Pancreas (tissue), 10 donors: ENCODE results near the gene MAP3K20. TPM values are rescaled to one million over a fixed set of nuclear protein-coding genes. Genes with fewer than 3 reads are reported as not detected.

Experiments
- ATAC-seq, 4 donors: fragments of 200-7000 bp; cut with Tn5 transposase; one replicate each; pipeline versions ENCODE4 v1.8.0 to v1.9.1; 2020; ENCODE audit warnings: mild to moderate bottlenecking in 4 of 4, moderate library complexity in 4 of 4
- DNase-seq, 6 donors: peaks; one replicate each; pipeline ENCODE4 v3.0.0-alpha.2; 2020
- FAIRE-seq: peaks from 2 replicates; lab custom pipeline; 2012; peaks lifted over from hg19 to GRCh38; lab: Jason Lieb, UNC
- H3K27ac ChIP-seq, 4 donors: fragments of 200-600 bp; sonication (generic); 1 replicate in 3 of 4; 2 replicates in 1 of 4; pipeline versions ENCODE4 v1.5.0 to v1.8.0; 2020
- H3K27me3 ChIP-seq, 4 donors: fragments of 200-600 bp; one replicate each; pipeline ENCODE4 v1.8.0; 2021
- H3K36me3 ChIP-seq, 3 donors: fragments of 200-600 bp; sonication (generic) in 1 of 3; one replicate each; pipeline versions ENCODE4 v1.5.0 to v1.8.0; 2020 to 2021
- H3K4me1 ChIP-seq, 3 donors: fragments of 200-600 bp; one replicate each; pipeline ENCODE4 v1.8.0; 2021
- H3K4me3 ChIP-seq, 4 donors: fragments of 200-600 bp; sonication (generic) in 2 of 4; one replicate each; pipeline versions ENCODE4 v1.5.0 to v1.8.0; 2020 to 2021
- H3K9me3 ChIP-seq, 4 donors: fragments of 200-600 bp; one replicate each; pipeline ENCODE4 v1.8.0; 2021
- CTCF ChIP-seq, 4 donors: fragments of 200-600 bp; sonication (generic) in 3 of 4; IDR thresholded peaks; one replicate each; pipeline versions ENCODE4 v1.5.0 to v1.8.0; 2021; ENCODE audit warnings: antibody characterized with exemption in 4 of 4
- WGBS, 2 donors: extraction: QIAGEN DNeasy Blood & Tissue Kit; methylation state at CpG; one replicate each; pipeline ENCODE4 v1.1.7; 2013; 5-methylcytosine and 5-hydroxymethylcytosine counted together
- intact Hi-C, 3 donors: fragments of 100-400 bp; cut with DNase I; formaldehyde crosslinking; loops; one replicate each; pipeline versions ENCODE4 v1.11.1 to v1.14.2; 2022
- polyA plus RNA-seq, 2 donors: library from polyadenylated mRNA; stranded (reverse); fragments of 200-250 nt; gene quantifications; one replicate each; pipeline ENCODE4 v1.2.3, GENCODE V29; 2013
- total RNA-seq, 6 donors: library from RNA; stranded (reverse); fragmentation: NEBNext Ultra II Directional in 4 of 6; extraction: Animal tissue kit (Norgen Biotek cat#: 25700) in 4 of 6; gene quantifications; one replicate each; pipeline versions ENCODE4 v1.2.1 to v1.2.4, GENCODE V29; 2021 to 2023
- donor health status: healthy with polysubstance abuse.
- donor health status: DM: no; HTN: no; CAD: no; lungs with moderate emphysema.
- donor health status: DM: no; HTN: no; CAD: no.
- donor health status: control.
- donor health status: control.
- donor health status: Bipolar disorder and iron deficiency.
- donor health status: DM: yes; HTN: yes; CAD: no.
- donor health status: DM: no; HTN: no; CAD: no.
- donor health status: DM: no; HTN: no; CAD: no.
- donor health status: DM: yes; HTN: yes; CAD: no.

The MAP3K20 gene
- total and polyA plus RNA-seq, 8 donors: 4.1 to 23.7 (median 8.2) TPM

- whole genome bisulfite sequencing, 2 donors: 16% methylated on average over 8 of the region's 8 CpGs
- peak; percentile 31 to 74 (median 65) for TF ChIP-seq CTCF (IDR thresholded peaks at IDR 0.05)
- H3K27me3 ChIP-seq: no peaks in the 10 kb centered on the region
- ATAC-seq (peak; percentile 96 to 99 (median 99)), FAIRE-seq (peak; percentile 95), DNase-seq (peak in 3 of 6 donors; percentile 61 to 71 (median 65))
- H3K36me3 ChIP-seq: no peaks in the 10 kb centered on the region
- no peak overlapping the region for H3K4me3 ChIP-seq
- H3K9me3 ChIP-seq: no peaks in the 10 kb centered on the region
- intact Hi-C loops: loop anchor here in 1 of 3 donors (10.0 kb wide), 1 partner anchor 186 kb away; no protein-coding TSS in a partner anchor
- no peak overlapping the region for H3K27ac ChIP-seq
- peaks cover 0 to 4% (median 0%) of the 10 kb centered on the region in 3 donors for H3K4me1 ChIP-seq
Observed at GRCh38 chr2:173210270-173211196, 134.9 kb downstream of the MAP3K20 start.

- no peak for FAIRE-seq
- intact Hi-C loops: loop anchor here in 1 of 3 donors (10.0 kb wide), 1 partner anchor 188 kb away; no protein-coding TSS in a partner anchor
- DNase-seq: no peak
Observed at GRCh38 chr2:173213181-173213580, 137.5 kb downstream of the MAP3K20 start.

GRCh38 chr2:173214213-173214612 lies 138.6 kb downstream of the MAP3K20 start:
- TF ChIP-seq CTCF (IDR thresholded peaks at IDR 0.05): no peak
- ATAC-seq: no peak
- H3K4me3 ChIP-seq: no peak overlapping the region
- H3K27ac ChIP-seq: no peak overlapping the region
- FAIRE-seq: no peak
- WGBS, 2 donors: 89 to 94% methylated on average over 5 of the region's 5 CpGs
- no peaks in the 10 kb centered on the region for H3K27me3 ChIP-seq
- no peak for DNase-seq
- peaks cover 0 to 19% (median 7%) of the 10 kb centered on the region in 3 donors for H3K4me1 ChIP-seq
- H3K36me3 ChIP-seq: no peaks in the 10 kb centered on the region
- intact Hi-C loops: loop anchor here in 1 of 3 donors (10.0 kb wide), 1 partner anchor 189 kb away; no protein-coding TSS in a partner anchor
- no peaks in the 10 kb centered on the region for H3K9me3 ChIP-seq

More at GRCh38 chr2:173213181-173213580, 137.5 kb downstream of the MAP3K20 start:
- no peaks in the 10 kb centered on the region for H3K9me3 ChIP-seq
- H3K4me1 ChIP-seq: peaks cover 0 to 11% (median 3%) of the 10 kb centered on the region in 3 donors
- ATAC-seq: no peak
- H3K27me3 ChIP-seq: no peaks in the 10 kb centered on the region
- WGBS, 2 donors: 91 to 94% methylated on average over 2 of the region's 2 CpGs
- H3K36me3 ChIP-seq: no peaks in the 10 kb centered on the region
- H3K4me3 ChIP-seq: no peak overlapping the region
- no peak overlapping the region for H3K27ac ChIP-seq
- no peak for TF ChIP-seq CTCF (IDR thresholded peaks at IDR 0.05)

GRCh38 chr2:173215316-173215715 lies 139.7 kb downstream of the MAP3K20 start:
- intact Hi-C loops: loop anchor here in 2 of 3 donors (5.0 to 10.0 kb wide), 2 partner anchors 188 to 191 kb away; no protein-coding TSS in a partner anchor
- no peaks in the 10 kb centered on the region for H3K9me3 ChIP-seq
- H3K27ac ChIP-seq: no peak overlapping the region
- no peak for ATAC-seq
- TF ChIP-seq CTCF (IDR thresholded peaks at IDR 0.05): no peak
- no peaks in the 10 kb centered on the region for H3K36me3 ChIP-seq
- no peak for FAIRE-seq
- H3K4me1 ChIP-seq: peaks cover 0 to 20% (median 7%) of the 10 kb centered on the region in 3 donors
- no peak for DNase-seq
- no peaks in the 10 kb centered on the region for H3K27me3 ChIP-seq
- 90 to 93% methylated on average over 4 of the region's 4 CpGs for WGBS, 2 donors
- no peak overlapping the region for H3K4me3 ChIP-seq
